ENCODE measurements around the gene MCF2L. TPM values are rescaled to one million over a fixed set of nuclear protein-coding genes. Genes with fewer than 3 reads are reported as not detected.

Gene MCF2L
- total RNA-seq, 1 experiment from 2014 or later: 22.1 TPM

GRCh38 chr13:113031465-113031864 is 62.5 kb downstream of the MCF2L start:
- no peak for TF ChIP-seq CTCF (IDR thresholded peaks at IDR 0.05; ENCODE audit: insufficient read depth in 1 of 2, low read depth in 1 of 2, low read length in 1 of 2, severe bottlenecking in 1 of 2, unreplicated experiment in 1 of 2)
- Mint-ChIP-seq H3K9me3 (ENCODE audit: unreplicated experiment) (no peaks in the 10 kb centered on the region), H3K27ac (ENCODE audit: unreplicated experiment) (no peak overlapping the region), H3K4me3 (ENCODE audit: unreplicated experiment) (no peak overlapping the region), H3K36me3 (ENCODE audit: insufficient read depth, unreplicated experiment) (no peaks in the 10 kb centered on the region), H3K27me3 (ENCODE audit: insufficient read depth, unreplicated experiment) (no peaks in the 10 kb centered on the region), H3K4me1 (ENCODE audit: low read depth, unreplicated experiment) (peaks cover 11% of the 10 kb centered on the region)
- Histone ChIP-seq H3K27me3 (replicated peaks; ENCODE audit: control insufficient read depth, insufficient read depth, low read length) (no peaks in the 10 kb centered on the region), H3K4me1 (no peaks in the 10 kb centered on the region), H3K4me3 (ENCODE audit: low read depth, low read length) (no peak overlapping the region), H3K36me3 (ENCODE audit: control insufficient read depth, insufficient read depth, low read length) (no peaks in the 10 kb centered on the region), H3K9me3 (no peaks in the 10 kb centered on the region)
- POLR2A ChIA-PET: no interaction called here
- DNase-seq: no peak
- BruUV-seq (replicated peaks): no TSS peak
- CTCF ChIA-PET: interaction anchor here (0.6 to 1.4 kb wide), 3 partner anchors 62 to 138 kb away, joined by 4 to 6 read pairs (median 5); no protein-coding TSS in a partner anchor
- intact Hi-C loops (cut with micrococcal nuclease; ENCODE audit: unreplicated experiment): loop anchor here (10.0 kb wide), 2 partner anchors 173 to 363 kb away; partner anchors contain the start of genes CUL4A and PCID2

- DNase-seq: no peak
- BruUV-seq (replicated peaks): no TSS peak
- no peaks in the 10 kb centered on the region for H3K9me3 ChIP-seq
- no peaks in the 10 kb centered on the region for H3K36me3 Mint-ChIP-seq (ENCODE audit: insufficient read depth, unreplicated experiment)
- no peak for TF ChIP-seq CTCF (IDR thresholded peaks at IDR 0.05; ENCODE audit: insufficient read depth in 1 of 2, low read depth in 1 of 2, low read length in 1 of 2, severe bottlenecking in 1 of 2, unreplicated experiment in 1 of 2)
- H3K27me3 ChIP-seq (replicated peaks; ENCODE audit: control insufficient read depth, insufficient read depth, low read length): no peaks in the 10 kb centered on the region
- ChIA-PET POLR2A (no interaction called here), CTCF (interaction anchor here (0.6 to 1.4 kb wide), 3 partner anchors 47 to 90 kb away, joined by 3 to 6 read pairs (median 5); no protein-coding TSS in a partner anchor)
- H3K27ac Mint-ChIP-seq (ENCODE audit: unreplicated experiment): no peak overlapping the region
- H3K4me1 ChIP-seq: no peaks in the 10 kb centered on the region
- intact Hi-C loops (cut with micrococcal nuclease; ENCODE audit: unreplicated experiment): loop anchor here (10.0 kb wide), 2 partner anchors 173 to 363 kb away; partner anchors contain the start of genes CUL4A and PCID2
- no peak overlapping the region for H3K4me3 Mint-ChIP-seq (ENCODE audit: unreplicated experiment)
- peaks cover 6% of the 10 kb centered on the region for H3K4me1 Mint-ChIP-seq (ENCODE audit: low read depth, unreplicated experiment)
- no peak overlapping the region for H3K4me3 ChIP-seq (ENCODE audit: low read depth, low read length)
- no peaks in the 10 kb centered on the region for H3K27me3 Mint-ChIP-seq (ENCODE audit: insufficient read depth, unreplicated experiment)
- no peaks in the 10 kb centered on the region for H3K36me3 ChIP-seq (ENCODE audit: control insufficient read depth, insufficient read depth, low read length)
- no peaks in the 10 kb centered on the region for H3K9me3 Mint-ChIP-seq (ENCODE audit: unreplicated experiment)
Measured at GRCh38 chr13:113032291-113032690, 63.3 kb downstream of the MCF2L start.

GRCh38 chr13:113033054-113033850 is 64.2 kb downstream of the MCF2L start:
- Mint-ChIP-seq H3K36me3 (ENCODE audit: insufficient read depth, unreplicated experiment) (no peaks in the 10 kb centered on the region), H3K27ac (ENCODE audit: unreplicated experiment) (no peak overlapping the region), H3K27me3 (ENCODE audit: insufficient read depth, unreplicated experiment) (no peaks in the 10 kb centered on the region), H3K9me3 (ENCODE audit: unreplicated experiment) (no peaks in the 10 kb centered on the region), H3K4me1 (ENCODE audit: low read depth, unreplicated experiment) (peaks cover 6% of the 10 kb centered on the region), H3K4me3 (ENCODE audit: unreplicated experiment) (no peak overlapping the region)
- intact Hi-C loops (cut with micrococcal nuclease; ENCODE audit: unreplicated experiment): loop anchor here (10.0 kb wide), 2 partner anchors 172 to 362 kb away; partner anchors contain the start of genes CUL4A and PCID2
- no TSS peak for BruUV-seq (replicated peaks)
- 0 out of 2 replicates have a peak, but pooled peaks cover 3% of the 10 kb centered on the region for H3K9me3 ChIP-seq
- POLR2A ChIA-PET: no interaction called here
- no peaks in the 10 kb centered on the region for H3K4me1 ChIP-seq
- DNase-seq: no peak
- H3K27me3 ChIP-seq (replicated peaks; ENCODE audit: control insufficient read depth, insufficient read depth, low read length): no peaks in the 10 kb centered on the region
- no peak overlapping the region for H3K4me3 ChIP-seq (ENCODE audit: low read depth, low read length)
- no peaks in the 10 kb centered on the region for H3K36me3 ChIP-seq (ENCODE audit: control insufficient read depth, insufficient read depth, low read length)
- CTCF ChIA-PET: interaction anchor here (0.6 to 0.7 kb wide), 2 partner anchors 181 to 575 kb away, joined by 4 to 7 read pairs; no protein-coding TSS in a partner anchor
- no peak for TF ChIP-seq CTCF (IDR thresholded peaks at IDR 0.05; ENCODE audit: insufficient read depth in 1 of 2, low read depth in 1 of 2, low read length in 1 of 2, severe bottlenecking in 1 of 2, unreplicated experiment in 1 of 2)

Measured in Caco-2 (cell line).